ENCODE measurements around the gene MAP3K21. TPM values are rescaled to one million over a fixed set of nuclear protein-coding genes. Genes with fewer than 3 reads are reported as not detected.

The MAP3K21 gene
- total and polyA plus RNA-seq, 2 of the 4 experiments (the other 2 are of a cell fraction) = 0.15 to 0.18 TPM

DNA sequence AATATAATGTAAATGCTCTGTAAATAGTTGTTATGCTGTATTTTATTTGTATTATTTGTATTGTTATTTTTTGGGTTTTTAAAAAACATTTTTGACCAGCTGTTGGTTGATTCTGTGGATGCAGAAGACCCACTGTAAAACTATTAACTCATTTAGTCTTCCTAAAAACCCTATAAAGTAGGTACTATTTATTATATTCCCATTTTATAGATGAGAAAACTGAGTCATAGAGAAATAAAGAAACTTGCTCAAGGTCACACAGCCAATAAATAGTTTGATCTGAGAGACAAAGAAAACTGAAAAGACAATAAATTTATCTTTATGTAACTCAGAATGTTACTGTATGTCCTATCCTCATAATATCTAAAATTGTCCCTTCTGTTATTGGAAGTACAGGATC lies 1.2 kb upstream of the MAP3K21 start:
- Histone ChIP-seq H2BK20ac (ENCODE audit: low read depth, low read length) (no peak overlapping the region), H2BK5ac (ENCODE audit: low read depth, low read length, poor library complexity, severe bottlenecking) (no peak overlapping the region), H2AK9ac (replicated peaks; ENCODE audit: low read depth, low read length, poor library complexity) (no peak overlapping the region), H3K36me3 (ENCODE audit: control insufficient read depth, insufficient read depth, low read length) (no peaks in the 10 kb centered on the region), H3K14ac (replicated peaks; ENCODE audit: low read depth, low read length) (no peak overlapping the region), H3K9me3 (ENCODE audit: control insufficient read depth, insufficient read depth, low read length) (no peaks in the 10 kb centered on the region; the same call in 1 of the 2 replicates), H2AK5ac (ENCODE audit: low read depth, low read length) (no peak overlapping the region), H3K27me3 (ENCODE audit: control insufficient read depth, insufficient read depth, low read length) (peaks cover 14% of the 10 kb centered on the region), H2AFZ (replicated peaks; ENCODE audit: low read length, poor library complexity) (no peak overlapping the region), H3K9ac (ENCODE audit: low read depth, low read length) (no peak overlapping the region), H3K4me2 (ENCODE audit: low read depth, low read length) (no peak overlapping the region), H3K4ac (ENCODE audit: low read depth, low read length) (no peak overlapping the region), H4K5ac (ENCODE audit: low read depth, low read length) (no peak overlapping the region), H3K56ac (ENCODE audit: extremely low read depth, insufficient read depth, low read length) (no peak overlapping the region), H2BK120ac (ENCODE audit: low read depth, low read length) (no peak overlapping the region), H3K4me3 (ENCODE audit: insufficient read depth, low read depth, low read length) (no peak overlapping the region), H3K18ac (ENCODE audit: low read depth, low read length) (no peak overlapping the region), H3K23ac (ENCODE audit: low read depth, low read length) (no peak overlapping the region), H3K27ac (ENCODE audit: insufficient read depth, low read length) (no peak overlapping the region), H3K4me1 (ENCODE audit: control insufficient read depth, insufficient read depth, low read length) (peaks cover 3% of the 10 kb centered on the region; the same call in 1 of the 2 replicates), H2BK15ac (ENCODE audit: low read depth, low read length) (no peak overlapping the region), H3K79me1 (ENCODE audit: low read depth in 1 of 2, low read length in 2 of 2) (no peaks in the 10 kb centered on the region), H3K9me1 (ENCODE audit: insufficient read depth, low read length) (no peaks in the 10 kb centered on the region; the same call in 1 of the 2 replicates), H4K91ac (ENCODE audit: insufficient read depth, low read depth, low read length) (no peak overlapping the region), H4K8ac (ENCODE audit: low read depth in 2 of 2, low read length in 2 of 2) (no peak overlapping the region), H4K20me1 (ENCODE audit: insufficient read depth, low read length) (no peaks in the 10 kb centered on the region)
- in situ Hi-C loops (cut with MboI; ENCODE audit: low sequenced_read_pairs) = no loop called here
- DNase-seq (no peak), ATAC-seq (ENCODE audit: low read depth) (no peak)
- ChIA-PET POLR2A (ENCODE audit: unreplicated experiment) (no interaction called here), CTCF (interaction anchor here (0.7 kb wide), 1 partner anchor 22 kb away, joined by 3 read pairs; no protein-coding TSS in a partner anchor)
- dilution Hi-C loops (cut with HindIII; ENCODE audit: low sequenced_read_pairs, unreplicated experiment) = no loop called here
- no TSS peak for BruUV-seq (replicated peaks)
- intact Hi-C loops (cut with micrococcal nuclease) = no loop called here
- TF ChIP-seq RAD21 (IDR thresholded peaks at IDR 0.05; ENCODE audit: low read length) (no peak), RFX5 (IDR thresholded peaks at IDR 0.05; ENCODE audit: low read depth, low read length) (no peak), POLR2A (IDR thresholded peaks at IDR 0.05; ENCODE audit: low read depth, low read length) (no peak), CHD1 (IDR thresholded peaks at IDR 0.05; ENCODE audit: low read depth, low read length) (no peak), MAZ (IDR thresholded peaks at IDR 0.05; ENCODE audit: borderline replicate concordance, low read depth, low read length) (no peak), FOS (IDR thresholded peaks at IDR 0.05; ENCODE audit: low read depth, low read length) (no peak), NFE2L2 (IDR thresholded peaks at IDR 0.05; ENCODE audit: low read depth, low read length) (no peak), MXI1 (IDR thresholded peaks at IDR 0.05; ENCODE audit: borderline replicate concordance, low read depth, low read length) (no peak), CEBPB (IDR thresholded peaks at IDR 0.05; ENCODE audit: low read depth, low read length) (no peak), RCOR1 (IDR thresholded peaks at IDR 0.05; ENCODE audit: insufficient replicate concordance, low read length) (no peak)
- TF ChIP-seq, protein P1, sequence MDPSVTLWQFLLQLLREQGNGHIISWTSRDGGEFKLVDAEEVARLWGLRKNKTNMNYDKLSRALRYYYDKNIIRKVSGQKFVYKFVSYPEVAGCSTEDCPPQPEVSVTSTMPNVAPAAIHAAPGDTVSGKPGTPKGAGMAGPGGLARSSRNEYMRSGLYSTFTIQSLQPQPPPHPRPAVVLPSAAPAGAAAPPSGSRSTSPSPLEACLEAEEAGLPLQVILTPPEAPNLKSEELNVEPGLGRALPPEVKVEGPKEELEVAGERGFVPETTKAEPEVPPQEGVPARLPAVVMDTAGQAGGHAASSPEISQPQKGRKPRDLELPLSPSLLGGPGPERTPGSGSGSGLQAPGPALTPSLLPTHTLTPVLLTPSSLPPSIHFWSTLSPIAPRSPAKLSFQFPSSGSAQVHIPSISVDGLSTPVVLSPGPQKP (IDR thresholded peaks at IDR 0.05; ENCODE audit: borderline replicate concordance, low read depth, low read length) = no peak
- TF ChIP-seq, protein P2, sequence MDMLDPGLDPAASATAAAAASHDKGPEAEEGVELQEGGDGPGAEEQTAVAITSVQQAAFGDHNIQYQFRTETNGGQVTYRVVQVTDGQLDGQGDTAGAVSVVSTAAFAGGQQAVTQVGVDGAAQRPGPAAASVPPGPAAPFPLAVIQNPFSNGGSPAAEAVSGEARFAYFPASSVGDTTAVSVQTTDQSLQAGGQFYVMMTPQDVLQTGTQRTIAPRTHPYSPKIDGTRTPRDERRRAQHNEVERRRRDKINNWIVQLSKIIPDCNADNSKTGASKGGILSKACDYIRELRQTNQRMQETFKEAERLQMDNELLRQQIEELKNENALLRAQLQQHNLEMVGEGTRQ (IDR thresholded peaks at IDR 0.05; ENCODE audit: low read depth, low read length) = no peak
- TF ChIP-seq, protein P3, sequence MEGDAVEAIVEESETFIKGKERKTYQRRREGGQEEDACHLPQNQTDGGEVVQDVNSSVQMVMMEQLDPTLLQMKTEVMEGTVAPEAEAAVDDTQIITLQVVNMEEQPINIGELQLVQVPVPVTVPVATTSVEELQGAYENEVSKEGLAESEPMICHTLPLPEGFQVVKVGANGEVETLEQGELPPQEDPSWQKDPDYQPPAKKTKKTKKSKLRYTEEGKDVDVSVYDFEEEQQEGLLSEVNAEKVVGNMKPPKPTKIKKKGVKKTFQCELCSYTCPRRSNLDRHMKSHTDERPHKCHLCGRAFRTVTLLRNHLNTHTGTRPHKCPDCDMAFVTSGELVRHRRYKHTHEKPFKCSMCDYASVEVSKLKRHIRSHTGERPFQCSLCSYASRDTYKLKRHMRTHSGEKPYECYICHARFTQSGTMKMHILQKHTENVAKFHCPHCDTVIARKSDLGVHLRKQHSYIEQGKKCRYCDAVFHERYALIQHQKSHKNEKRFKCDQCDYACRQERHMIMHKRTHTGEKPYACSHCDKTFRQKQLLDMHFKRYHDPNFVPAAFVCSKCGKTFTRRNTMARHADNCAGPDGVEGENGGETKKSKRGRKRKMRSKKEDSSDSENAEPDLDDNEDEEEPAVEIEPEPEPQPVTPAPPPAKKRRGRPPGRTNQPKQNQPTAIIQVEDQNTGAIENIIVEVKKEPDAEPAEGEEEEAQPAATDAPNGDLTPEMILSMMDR (conservative IDR thresholded peaks at IDR 0.05; ENCODE audit: low read depth, low read length) = no peak
